ENCODE data around the gene SNRPD3.
"Not testable (repeated sequence)": the region's sequence is repeated elsewhere in the genome, so short reads cannot be mapped to it uniquely, and the experiment has no call there.

SNRPD3 gene

GRCh38 chr22:24602105-24602749 is 46.4 kb downstream of the SNRPD3 start:
- H3K14ac ChIP-seq (ENCODE audit: low read length); H3K18ac ChIP-seq (ENCODE audit: low read length); H2AFZ ChIP-seq (ENCODE audit: insufficient read depth, low read length, poor library complexity); H4K12ac ChIP-seq (ENCODE audit: low read depth, low read length); H3K9ac ChIP-seq (ENCODE audit: low read length); H3K4me3 ChIP-seq (ENCODE audit: low read depth, low read length); H3K4me2 ChIP-seq (ENCODE audit: low read length); H3K36me3 ChIP-seq (ENCODE audit: control insufficient read depth in 1 of 2, insufficient read depth in 2 of 2, low read length in 2 of 2); H3K23ac ChIP-seq (ENCODE audit: low read length); H3K27ac ChIP-seq (ENCODE audit: low read depth, low read length); H3K4ac ChIP-seq (ENCODE audit: low read depth, low read length); H2BK5ac ChIP-seq (ENCODE audit: low read depth, low read length, poor library complexity); DNase-seq; H3K9me3 ChIP-seq (ENCODE audit: insufficient read depth, low read depth, low read length); H3K27me3 ChIP-seq (ENCODE audit: insufficient read depth, low read length); H2BK120ac ChIP-seq (ENCODE audit: insufficient read depth, low read length, poor library complexity); H4K8ac ChIP-seq (ENCODE audit: low read depth, low read length); H3K79me1 ChIP-seq (ENCODE audit: low read length); H3K79me2 ChIP-seq (ENCODE audit: control insufficient read depth, insufficient read depth, low read length, poor library complexity): not testable (repeated sequence)
- WGBS (ENCODE audit: extremely low coverage, insufficient coverage, insufficient read length), result no CpG with 5 or more reads among the region's 11 CpGs
- Histone ChIP-seq H2AK5ac (ENCODE audit: low read length) (peak overlapping the region; percentile 15), H4K91ac (ENCODE audit: low read depth, low read length) (peak overlapping the region; percentile 10), H3K4me1 (ENCODE audit: control insufficient read depth in 1 of 2, insufficient read depth in 2 of 2, low read length in 2 of 2) (peaks cover 2 to 13% of the 10 kb centered on the region in 2 experiments), H2BK12ac (ENCODE audit: low read length) (peak overlapping the region; percentile 35)

DNA sequence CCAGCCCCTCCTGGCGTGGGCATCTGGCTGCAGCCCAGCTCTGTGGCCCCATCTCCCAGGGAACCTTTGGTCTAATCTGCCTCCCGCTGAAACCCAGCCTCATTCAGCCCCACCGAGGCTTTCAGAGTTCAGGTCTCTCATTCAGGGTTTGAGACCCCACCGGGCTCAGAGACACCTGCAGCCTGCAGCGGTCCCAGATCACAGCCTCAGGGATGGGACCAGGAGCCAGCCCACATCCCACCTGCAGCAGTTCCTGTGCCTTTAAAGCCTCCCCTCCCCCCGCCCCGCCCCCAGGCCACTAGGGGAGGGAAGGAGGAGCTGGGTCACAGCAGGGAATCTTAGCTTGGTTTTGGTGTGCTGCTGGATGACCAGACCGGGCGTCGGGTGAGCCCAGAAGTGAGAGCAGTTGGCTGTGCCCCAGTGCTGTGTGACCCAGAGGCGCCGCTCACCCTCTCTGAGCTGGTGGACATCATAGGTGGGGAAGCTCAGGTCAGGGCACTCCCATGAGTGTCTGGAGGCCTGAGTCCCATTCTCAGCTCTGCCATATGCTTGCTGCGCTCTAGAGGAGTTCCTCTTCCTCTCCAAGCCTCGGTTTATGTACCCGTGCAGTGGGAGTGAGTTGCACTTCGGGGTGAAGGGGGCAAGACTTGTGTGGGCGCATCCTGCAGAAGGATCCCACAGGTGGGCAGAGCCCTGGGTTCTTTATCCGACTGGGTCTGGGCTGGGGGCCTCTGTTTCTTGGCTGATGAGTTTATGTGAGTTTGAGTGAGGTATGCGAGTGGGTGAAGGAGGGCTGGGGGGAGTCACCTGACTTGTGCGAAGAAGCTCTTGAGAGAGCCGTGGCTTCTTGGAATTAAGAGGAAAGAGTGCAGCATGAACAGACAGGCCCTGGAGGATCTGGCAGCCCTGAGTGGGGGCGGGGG is 47.3 kb downstream of the SNRPD3 start, which contains the start of gene GGT1:
Gene GGT1, plus strand, starts transcription at position 347 of the 923 bp plus-strand sequence. CDS start 7,889 bp downstream, outside the sequence.
- H2BK120ac ChIP-seq (ENCODE audit: insufficient read depth, low read length, poor library complexity), result peak within 1 kb of the TSS; percentile 30
- H4K12ac ChIP-seq (ENCODE audit: low read depth, low read length); H3K27me3 ChIP-seq (ENCODE audit: insufficient read depth, low read length); H3K4ac ChIP-seq (ENCODE audit: low read depth, low read length); H2AFZ ChIP-seq (ENCODE audit: insufficient read depth, low read length, poor library complexity); H3K4me3 ChIP-seq (ENCODE audit: low read depth, low read length); H3K79me1 ChIP-seq (ENCODE audit: low read length); H3K23ac ChIP-seq (ENCODE audit: low read length); H3K9ac ChIP-seq (ENCODE audit: low read length); DNase-seq; H3K14ac ChIP-seq (ENCODE audit: low read length); H3K36me3 ChIP-seq (ENCODE audit: control insufficient read depth in 1 of 2, insufficient read depth in 2 of 2, low read length in 2 of 2); H3K9me3 ChIP-seq (ENCODE audit: insufficient read depth, low read depth, low read length); H3K18ac ChIP-seq (ENCODE audit: low read length); H3K79me2 ChIP-seq (ENCODE audit: control insufficient read depth, insufficient read depth, low read length, poor library complexity): not testable (repeated sequence)
- no CpG with 5 or more reads among the region's 22 CpGs for WGBS (ENCODE audit: extremely low coverage, insufficient coverage, insufficient read length)
- H2BK12ac ChIP-seq (ENCODE audit: low read length), result peak within 1 kb of the TSS; percentile 79
- peak within 1 kb of the TSS; percentile 50 for H3K4me2 ChIP-seq (ENCODE audit: low read length)
- peak within 1 kb of the TSS; percentile 32 for H4K8ac ChIP-seq (ENCODE audit: low read depth, low read length)
- peak within 1 kb of the TSS; percentile 85 for H3K27ac ChIP-seq (ENCODE audit: low read depth, low read length)
- H2BK5ac ChIP-seq (ENCODE audit: low read depth, low read length, poor library complexity), result peak within 1 kb of the TSS; percentile 45
- peak within 1 kb of the TSS; percentile 15 for H2AK5ac ChIP-seq (ENCODE audit: low read length)
- peak within 1 kb of the TSS; percentile 66 for H4K91ac ChIP-seq (ENCODE audit: low read depth, low read length)
- H3K4me1 ChIP-seq (ENCODE audit: control insufficient read depth in 1 of 2, insufficient read depth in 2 of 2, low read length in 2 of 2), result peaks cover 2 to 13% of the 10 kb centered on the region in 2 experiments

- H3K9ac ChIP-seq (ENCODE audit: low read length); H3K79me1 ChIP-seq (ENCODE audit: low read length); H3K79me2 ChIP-seq (ENCODE audit: control insufficient read depth, insufficient read depth, low read length, poor library complexity); DNase-seq; H3K9me3 ChIP-seq (ENCODE audit: insufficient read depth, low read depth, low read length); H3K4ac ChIP-seq (ENCODE audit: low read depth, low read length); H3K36me3 ChIP-seq (ENCODE audit: control insufficient read depth in 1 of 2, insufficient read depth in 2 of 2, low read length in 2 of 2); H2AFZ ChIP-seq (ENCODE audit: insufficient read depth, low read length, poor library complexity); H4K91ac ChIP-seq (ENCODE audit: low read depth, low read length); H4K8ac ChIP-seq (ENCODE audit: low read depth, low read length); H3K18ac ChIP-seq (ENCODE audit: low read length); H3K14ac ChIP-seq (ENCODE audit: low read length); H3K4me3 ChIP-seq (ENCODE audit: low read depth, low read length); H4K12ac ChIP-seq (ENCODE audit: low read depth, low read length); H2BK120ac ChIP-seq (ENCODE audit: insufficient read depth, low read length, poor library complexity); H3K23ac ChIP-seq (ENCODE audit: low read length); H2AK5ac ChIP-seq (ENCODE audit: low read length); H2BK12ac ChIP-seq (ENCODE audit: low read length); H3K27me3 ChIP-seq (ENCODE audit: insufficient read depth, low read length): not testable (repeated sequence)
- WGBS (ENCODE audit: extremely low coverage, insufficient coverage, insufficient read length), result no CpG with 5 or more reads among the region's 18 CpGs
- Histone ChIP-seq H3K4me2 (ENCODE audit: low read length) (peak overlapping the region; percentile 33), H3K4me1 (ENCODE audit: control insufficient read depth in 1 of 2, insufficient read depth in 2 of 2, low read length in 2 of 2) (peaks cover 2 to 13% of the 10 kb centered on the region in 2 experiments), H3K27ac (ENCODE audit: low read depth, low read length) (peak overlapping the region; percentile 67), H2BK5ac (ENCODE audit: low read depth, low read length, poor library complexity) (peak overlapping the region; percentile 37)
Measured at GRCh38 chr22:24603770-24604629, 48.2 kb downstream of the SNRPD3 start.

- H3K79me2 ChIP-seq (ENCODE audit: control insufficient read depth, insufficient read depth, low read length, poor library complexity), result not testable (repeated sequence)
Measured at GRCh38 chr22:24606340-24606739, 50.5 kb downstream of the SNRPD3 start.

More at GRCh38 chr22:24606340-24606739, 50.5 kb downstream of the SNRPD3 start:
- DNase-seq; H3K4me2 ChIP-seq (ENCODE audit: low read length); H3K23ac ChIP-seq (ENCODE audit: low read length); H3K4me3 ChIP-seq (ENCODE audit: low read depth, low read length); H2AFZ ChIP-seq (ENCODE audit: insufficient read depth, low read length, poor library complexity); H3K18ac ChIP-seq (ENCODE audit: low read length); H4K91ac ChIP-seq (ENCODE audit: low read depth, low read length); H4K8ac ChIP-seq (ENCODE audit: low read depth, low read length); H3K9me3 ChIP-seq (ENCODE audit: insufficient read depth, low read depth, low read length); H3K27me3 ChIP-seq (ENCODE audit: insufficient read depth, low read length); H4K12ac ChIP-seq (ENCODE audit: low read depth, low read length); H3K36me3 ChIP-seq (ENCODE audit: control insufficient read depth in 1 of 2, insufficient read depth in 2 of 2, low read length in 2 of 2); H2BK12ac ChIP-seq (ENCODE audit: low read length); H3K79me1 ChIP-seq (ENCODE audit: low read length); H3K9ac ChIP-seq (ENCODE audit: low read length); H3K27ac ChIP-seq (ENCODE audit: low read depth, low read length); H2BK120ac ChIP-seq (ENCODE audit: insufficient read depth, low read length, poor library complexity); H3K14ac ChIP-seq (ENCODE audit: low read length); H2BK5ac ChIP-seq (ENCODE audit: low read depth, low read length, poor library complexity); H2AK5ac ChIP-seq (ENCODE audit: low read length); H3K4ac ChIP-seq (ENCODE audit: low read depth, low read length): not testable (repeated sequence)
- peaks cover 0 to 13% of the 10 kb centered on the region in 2 experiments for H3K4me1 ChIP-seq (ENCODE audit: control insufficient read depth in 1 of 2, insufficient read depth in 2 of 2, low read length in 2 of 2)
- no CpG with 5 or more reads among the region's 2 CpGs for WGBS (ENCODE audit: extremely low coverage, insufficient coverage, insufficient read length)
